ENCODE results near the gene PHF3. TPM values are rescaled to one million over a fixed set of nuclear protein-coding genes. Genes with fewer than 3 reads are reported as not detected.

PHF3 gene
- polyA plus RNA-seq, 3 donors, result 55.3 to 62.2 (median 55.9) TPM

- DNase-seq, result peak; percentile 58
Observed at GRCh38 chr6:63636518-63637021, 968 bp downstream of the PHF3 start.

- no peak for DNase-seq
Observed at GRCh38 chr6:63637865-63638445, 2.4 kb downstream of the PHF3 start.

- no peak for DNase-seq
Observed at GRCh38 chr6:63640062-63640461, 4.5 kb downstream of the PHF3 start.

GRCh38 chr6:63643862-63644261, 8.3 kb downstream of the PHF3 start:
- no peak for DNase-seq

GRCh38 chr6:63644668-63645326, 9.2 kb downstream of the PHF3 start:
- no peak for DNase-seq

GRCh38 chr6:63649269-63649668, 13.7 kb downstream of the PHF3 start:
- DNase-seq, result no peak

GRCh38 chr6:63649847-63650265, 14.3 kb downstream of the PHF3 start:
- no peak for DNase-seq

GRCh38 chr6:63652980-63653379, 17.4 kb downstream of the PHF3 start:
- no peak for DNase-seq

- no peak for DNase-seq
Observed at GRCh38 chr6:63660757-63661156, 25.2 kb downstream of the PHF3 start.

- no peak for DNase-seq
Observed at GRCh38 chr6:63661769-63662168, 26.2 kb downstream of the PHF3 start.

- DNase-seq, result no peak
Observed at GRCh38 chr6:63663147-63663955, 27.7 kb downstream of the PHF3 start.

- DNase-seq, result no peak
Observed at GRCh38 chr6:63663956-63664281, 28.3 kb downstream of the PHF3 start.

- DNase-seq, result no peak
Observed at GRCh38 chr6:63671098-63671754, 35.6 kb downstream of the PHF3 start.

- no peak for DNase-seq
Observed at GRCh38 chr6:63672582-63673129, 37.1 kb downstream of the PHF3 start.

- no peak for DNase-seq
Observed at GRCh38 chr6:63673692-63674091, 38.1 kb downstream of the PHF3 start.

- no peak for DNase-seq
Observed at GRCh38 chr6:63674635-63675034, 39.0 kb downstream of the PHF3 start.

- DNase-seq, result no peak
Observed at GRCh38 chr6:63675138-63675537, 39.5 kb downstream of the PHF3 start.

GRCh38 chr6:63676412-63677114, 41.0 kb downstream of the PHF3 start:
- DNase-seq, result no peak

- peak; percentile 14 for DNase-seq
Observed at GRCh38 chr6:63677282-63677681, 41.7 kb downstream of the PHF3 start.

GRCh38 chr6:63683071-63683603, 47.5 kb downstream of the PHF3 start:
- DNase-seq, result no peak

Measured in renal pelvis (tissue), 4 donors.